ENCODE measurements around the gene CLMP.

CLMP gene

DNA sequence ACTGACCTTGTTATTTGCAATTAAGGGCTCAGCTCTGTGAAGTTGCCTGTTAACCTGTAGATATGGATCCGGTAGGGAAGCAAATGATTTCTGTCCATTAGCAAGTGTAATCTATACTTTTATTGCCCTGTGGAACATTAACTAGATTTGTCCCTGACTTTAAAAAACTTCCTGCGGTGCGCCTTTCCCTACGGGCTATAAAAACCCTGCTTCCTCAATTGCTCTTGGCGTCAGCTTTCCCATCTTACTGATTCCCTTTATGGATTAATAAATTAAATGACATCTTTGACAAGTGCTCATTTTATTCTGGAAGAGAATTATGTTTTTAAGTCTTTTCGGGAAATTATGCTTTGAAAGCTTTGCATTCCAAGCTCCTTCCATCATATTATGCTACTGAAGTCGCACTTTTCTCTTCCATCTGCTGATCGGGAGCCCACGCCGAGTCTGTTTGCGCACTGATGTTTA, 18.3 kb upstream of the CLMP start:
- H3K4me2 ChIP-seq (ENCODE audit: low read length, poor library complexity, severe bottlenecking), result peak overlapping the region; percentile 16
- H2BK15ac ChIP-seq (ENCODE audit: low read depth, poor library complexity, severe bottlenecking), result no peak overlapping the region
- H3K36me3 ChIP-seq (ENCODE audit: control insufficient read depth in 1 of 2, insufficient read depth in 2 of 2, low read depth in 1 of 2, low read length in 2 of 2), result no peaks in the 10 kb centered on the region
- no peaks in the 10 kb centered on the region for H3K79me1 ChIP-seq (replicated peaks; ENCODE audit: low read length, poor library complexity, severe bottlenecking)
- no peak for DNase-seq
- no peak overlapping the region for H2BK12ac ChIP-seq (ENCODE audit: low read length in 2 of 2)
- no peak overlapping the region for H3K23ac ChIP-seq (ENCODE audit: low read length in 2 of 2)
- no peak overlapping the region for H4K91ac ChIP-seq (ENCODE audit: low read length)
- H3K27ac ChIP-seq (ENCODE audit: low read length, poor library complexity, severe bottlenecking), result peak overlapping the region; percentile 27
- H3K9ac ChIP-seq (ENCODE audit: low read length), result no peak overlapping the region
- H3K9me3 ChIP-seq (ENCODE audit: control insufficient read depth, low read length), result no peaks in the 10 kb centered on the region
- H2AFZ ChIP-seq (ENCODE audit: low read depth, low read length), result no peak overlapping the region
- no peak overlapping the region for H3K18ac ChIP-seq (ENCODE audit: low read depth in 1 of 2, low read length in 2 of 2)
- no peak overlapping the region for H4K8ac ChIP-seq (ENCODE audit: low read length)
- H3K4ac ChIP-seq (ENCODE audit: low read depth in 1 of 2, low read length in 2 of 2), result no peak overlapping the region
- no peak overlapping the region for H3K4me3 ChIP-seq (ENCODE audit: insufficient read depth in 1 of 2, low read depth in 1 of 2, low read length in 2 of 2)
- H2AK5ac ChIP-seq (ENCODE audit: low read length, severe bottlenecking), result no peak overlapping the region
- H3K27me3 ChIP-seq (ENCODE audit: control insufficient read depth in 1 of 2, insufficient read depth in 1 of 2, low read length in 2 of 2), result no peaks in the 10 kb centered on the region
- H3K4me1 ChIP-seq (ENCODE audit: control insufficient read depth, insufficient read depth, low read depth, low read length), result peaks cover 6% of the 10 kb centered on the region
- H2BK5ac ChIP-seq (ENCODE audit: low read depth, low read length, poor library complexity, severe bottlenecking), result no peak overlapping the region
- 82% methylated on average over 7 of the region's 11 CpGs for WGBS
- H3K14ac ChIP-seq (ENCODE audit: low read length in 2 of 2), result no peak overlapping the region
- no peak overlapping the region for H2BK120ac ChIP-seq (ENCODE audit: low read depth, low read length)

DNA sequence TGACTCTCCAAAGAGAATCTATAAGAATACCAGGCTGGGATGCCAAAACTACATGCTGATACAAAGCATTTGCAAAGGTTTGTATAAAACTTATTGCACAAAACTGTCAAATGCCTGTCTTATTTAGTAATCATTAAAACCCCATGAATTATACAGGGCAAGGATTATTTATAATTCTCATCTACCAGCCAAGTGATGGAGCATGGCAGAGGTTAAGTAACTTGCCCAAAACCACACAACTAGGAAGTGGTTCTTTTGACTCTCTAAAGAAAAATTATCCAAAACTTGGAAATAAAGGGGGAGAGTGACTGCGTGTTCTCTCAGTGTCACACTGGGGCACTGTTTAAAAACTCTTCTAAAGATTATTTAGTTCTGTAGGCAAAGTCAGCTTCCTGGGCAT, 17.4 kb upstream of the CLMP start:
- Histone ChIP-seq H2BK120ac (ENCODE audit: low read depth, low read length) (no peak overlapping the region), H3K14ac (ENCODE audit: low read length in 2 of 2) (no peak overlapping the region), H2BK12ac (ENCODE audit: low read length in 2 of 2) (no peak overlapping the region), H3K79me1 (replicated peaks; ENCODE audit: low read length, poor library complexity, severe bottlenecking) (no peaks in the 10 kb centered on the region), H3K27ac (ENCODE audit: low read length, poor library complexity, severe bottlenecking) (no peak overlapping the region), H3K9ac (ENCODE audit: low read length) (peak overlapping the region; percentile 36), H3K9me3 (ENCODE audit: control insufficient read depth, low read length) (no peaks in the 10 kb centered on the region), H4K8ac (ENCODE audit: low read length) (no peak overlapping the region), H2AFZ (ENCODE audit: low read depth, low read length) (no peak overlapping the region), H2BK15ac (ENCODE audit: low read depth, poor library complexity, severe bottlenecking) (no peak overlapping the region), H3K4me3 (ENCODE audit: insufficient read depth in 1 of 2, low read depth in 1 of 2, low read length in 2 of 2) (peak overlapping the region in 1 of 2 experiments; percentile 16), H4K91ac (ENCODE audit: low read length) (no peak overlapping the region), H2AK5ac (ENCODE audit: low read length, severe bottlenecking) (no peak overlapping the region), H3K4me2 (ENCODE audit: low read length, poor library complexity, severe bottlenecking) (no peak overlapping the region), H3K4me1 (ENCODE audit: control insufficient read depth, insufficient read depth, low read depth, low read length) (peaks cover 6% of the 10 kb centered on the region), H2BK5ac (ENCODE audit: low read depth, low read length, poor library complexity, severe bottlenecking) (no peak overlapping the region), H3K27me3 (ENCODE audit: control insufficient read depth in 1 of 2, insufficient read depth in 1 of 2, low read length in 2 of 2) (no peaks in the 10 kb centered on the region), H3K23ac (ENCODE audit: low read length in 2 of 2) (no peak overlapping the region), H3K18ac (ENCODE audit: low read depth in 1 of 2, low read length in 2 of 2) (no peak overlapping the region), H3K36me3 (ENCODE audit: control insufficient read depth in 1 of 2, insufficient read depth in 2 of 2, low read depth in 1 of 2, low read length in 2 of 2) (no peaks in the 10 kb centered on the region), H3K4ac (ENCODE audit: low read depth in 1 of 2, low read length in 2 of 2) (no peak overlapping the region)
- DNase-seq, result no peak
- whole genome bisulfite sequencing, result no CpG with 5 or more reads among the region's 1 CpG

- H3K27me3 ChIP-seq (ENCODE audit: control insufficient read depth in 1 of 2, insufficient read depth in 1 of 2, low read length in 2 of 2), result no peaks in the 10 kb centered on the region
- no peaks in the 10 kb centered on the region for H3K36me3 ChIP-seq (ENCODE audit: control insufficient read depth in 1 of 2, insufficient read depth in 2 of 2, low read depth in 1 of 2, low read length in 2 of 2)
- no peaks in the 10 kb centered on the region for H3K79me1 ChIP-seq (replicated peaks; ENCODE audit: low read length, poor library complexity, severe bottlenecking)
- no peak overlapping the region for H4K8ac ChIP-seq (ENCODE audit: low read length)
- H2AK5ac ChIP-seq (ENCODE audit: low read length, severe bottlenecking), result no peak overlapping the region
- no peak overlapping the region for H3K18ac ChIP-seq (ENCODE audit: low read depth in 1 of 2, low read length in 2 of 2)
- no peak overlapping the region for H3K27ac ChIP-seq (ENCODE audit: low read length, poor library complexity, severe bottlenecking)
- H2AFZ ChIP-seq (ENCODE audit: low read depth, low read length), result no peak overlapping the region
- peak overlapping the region; percentile 36 for H3K9ac ChIP-seq (ENCODE audit: low read length)
- H2BK120ac ChIP-seq (ENCODE audit: low read depth, low read length), result no peak overlapping the region
- H3K14ac ChIP-seq (ENCODE audit: low read length in 2 of 2), result no peak overlapping the region
- H2BK12ac ChIP-seq (ENCODE audit: low read length in 2 of 2), result no peak overlapping the region
- peaks cover 6% of the 10 kb centered on the region for H3K4me1 ChIP-seq (ENCODE audit: control insufficient read depth, insufficient read depth, low read depth, low read length)
- H2BK15ac ChIP-seq (ENCODE audit: low read depth, poor library complexity, severe bottlenecking), result no peak overlapping the region
- H3K4me3 ChIP-seq (ENCODE audit: insufficient read depth in 1 of 2, low read depth in 1 of 2, low read length in 2 of 2), result peak overlapping the region in 1 of 2 experiments; percentile 16
- WGBS, result 62% methylated on average over 8 of the region's 8 CpGs
- H4K91ac ChIP-seq (ENCODE audit: low read length), result no peak overlapping the region
- H3K9me3 ChIP-seq (ENCODE audit: control insufficient read depth, low read length), result no peaks in the 10 kb centered on the region
- no peak overlapping the region for H3K23ac ChIP-seq (ENCODE audit: low read length in 2 of 2)
- DNase-seq, result no peak
- H3K4ac ChIP-seq (ENCODE audit: low read depth in 1 of 2, low read length in 2 of 2), result no peak overlapping the region
- H2BK5ac ChIP-seq (ENCODE audit: low read depth, low read length, poor library complexity, severe bottlenecking), result no peak overlapping the region
- H3K4me2 ChIP-seq (ENCODE audit: low read length, poor library complexity, severe bottlenecking), result no peak overlapping the region
These were observed 16.9 kb upstream of the CLMP start for GRCh38 chr11:123211981-123212380.

DNA sequence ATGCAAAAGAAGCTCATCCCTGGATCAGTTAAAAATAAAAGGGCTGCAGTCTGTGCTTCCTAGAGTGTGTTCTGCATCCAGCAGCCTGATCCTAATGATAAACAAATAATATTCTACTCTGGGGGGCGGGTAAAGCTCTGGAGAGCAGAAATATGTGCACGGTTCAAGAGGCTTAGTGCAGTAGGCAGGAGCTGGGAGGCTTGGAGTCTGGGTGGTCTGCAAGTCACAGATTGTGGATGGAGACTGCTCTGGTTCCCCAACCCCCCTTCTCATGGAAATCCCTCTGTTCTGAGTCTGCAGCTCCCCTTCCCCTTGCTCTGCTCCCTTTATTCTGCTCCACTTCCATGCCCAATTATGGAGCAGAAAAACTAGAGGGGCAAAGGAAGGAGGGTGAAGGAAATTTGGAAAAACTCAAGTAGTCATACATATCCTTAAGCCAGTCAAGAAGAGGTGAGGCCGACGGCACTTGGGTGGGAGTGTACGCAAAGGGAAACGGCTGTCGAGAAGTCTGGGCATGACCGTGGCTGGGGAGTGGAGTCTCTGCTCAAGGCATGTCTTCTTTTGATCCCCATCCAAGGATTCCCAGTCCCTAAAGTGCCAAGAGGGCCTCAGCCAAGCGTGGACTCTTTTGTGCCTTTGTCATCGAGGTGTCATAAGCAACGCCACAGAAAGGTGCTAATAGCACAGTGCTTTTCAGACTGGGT, 16.3 kb upstream of the CLMP start:
- no peaks in the 10 kb centered on the region for H3K27me3 ChIP-seq (ENCODE audit: control insufficient read depth in 1 of 2, insufficient read depth in 1 of 2, low read length in 2 of 2)
- H4K8ac ChIP-seq (ENCODE audit: low read length), result peak overlapping the region; percentile 8
- H3K4ac ChIP-seq (ENCODE audit: low read depth in 1 of 2, low read length in 2 of 2), result peak overlapping the region in 1 of 2 experiments; percentile 41
- no peak overlapping the region for H3K4me2 ChIP-seq (ENCODE audit: low read length, poor library complexity, severe bottlenecking)
- no peaks in the 10 kb centered on the region for H3K36me3 ChIP-seq (ENCODE audit: control insufficient read depth in 1 of 2, insufficient read depth in 2 of 2, low read depth in 1 of 2, low read length in 2 of 2)
- peak overlapping the region; percentile 8 for H2AK5ac ChIP-seq (ENCODE audit: low read length, severe bottlenecking)
- H2AFZ ChIP-seq (ENCODE audit: low read depth, low read length), result no peak overlapping the region
- WGBS, result 64% methylated on average over 10 of the region's 11 CpGs
- H3K23ac ChIP-seq (ENCODE audit: low read length in 2 of 2), result no peak overlapping the region
- no peak overlapping the region for H3K27ac ChIP-seq (ENCODE audit: low read length, poor library complexity, severe bottlenecking)
- H2BK15ac ChIP-seq (ENCODE audit: low read depth, poor library complexity, severe bottlenecking), result no peak overlapping the region
- H3K4me1 ChIP-seq (ENCODE audit: control insufficient read depth, insufficient read depth, low read depth, low read length), result peaks cover 4% of the 10 kb centered on the region
- H4K91ac ChIP-seq (ENCODE audit: low read length), result no peak overlapping the region
- H3K9me3 ChIP-seq (ENCODE audit: control insufficient read depth, low read length), result no peaks in the 10 kb centered on the region
- H3K79me1 ChIP-seq (replicated peaks; ENCODE audit: low read length, poor library complexity, severe bottlenecking), result no peaks in the 10 kb centered on the region
- H3K9ac ChIP-seq (ENCODE audit: low read length), result no peak overlapping the region
- no peak for DNase-seq
- no peak overlapping the region for H2BK120ac ChIP-seq (ENCODE audit: low read depth, low read length)
- no peak overlapping the region for H3K18ac ChIP-seq (ENCODE audit: low read depth in 1 of 2, low read length in 2 of 2)
- no peak overlapping the region for H3K4me3 ChIP-seq (ENCODE audit: insufficient read depth in 1 of 2, low read depth in 1 of 2, low read length in 2 of 2)
- H3K14ac ChIP-seq (ENCODE audit: low read length in 2 of 2), result no peak overlapping the region
- H2BK12ac ChIP-seq (ENCODE audit: low read length in 2 of 2), result no peak overlapping the region
- H2BK5ac ChIP-seq (ENCODE audit: low read depth, low read length, poor library complexity, severe bottlenecking), result no peak overlapping the region
